GM19324 (cell line): ENCODE data around the gene KCTD18.
A peak's percentile ranks its signal among the peaks of the same experiment; 100 is the strongest.

Experiments used
- ATAC-seq: cut with Tn5 transposase; IDR thresholded peaks from one replicate; pipeline ENCODE4 v1.9.1; 2021; ENCODE audit warnings: mild to moderate bottlenecking, moderate library complexity; ENCODE audit not compliant: unreplicated experiment, low FRiP score

KCTD18 gene

GRCh38 chr2:200509612-200510433 lies at the start of gene KCTD18:
Gene KCTD18, minus strand, starts transcription at chr2:200510068. Its CDS starts 3,052 bp downstream, at chr2:200507016.
- ATAC-seq = peak; percentile 99

- no peak for ATAC-seq
Observed at GRCh38 chr2:200540793-200541192, 30.9 kb upstream of the KCTD18 start.

GRCh38 chr2:200538139-200538538 lies 28.3 kb upstream of the KCTD18 start:
- ATAC-seq = no peak

- ATAC-seq = no peak
Observed at GRCh38 chr2:200534572-200534971, 24.7 kb upstream of the KCTD18 start.

- ATAC-seq = no peak
Observed at GRCh38 chr2:200533754-200534153, 23.9 kb upstream of the KCTD18 start.

GRCh38 chr2:200528228-200528627 lies 18.4 kb upstream of the KCTD18 start:
- no peak for ATAC-seq

GRCh38 chr2:200525882-200526651 lies 16.2 kb upstream of the KCTD18 start, which contains the start of gene SGO2:
Gene SGO2, plus strand, starts transcription at chr2:200526207. Its CDS starts 6,769 bp downstream, at chr2:200532976.
- peak; percentile 100 for ATAC-seq

GRCh38 chr2:200525551-200525881 lies 15.6 kb upstream of the KCTD18 start:
- ATAC-seq = no peak

- no peak for ATAC-seq
Observed at GRCh38 chr2:200525066-200525465, 15.2 kb upstream of the KCTD18 start.

GRCh38 chr2:200523604-200524003 lies 13.7 kb upstream of the KCTD18 start:
- no peak for ATAC-seq

GRCh38 chr2:200523158-200523557 lies 13.3 kb upstream of the KCTD18 start:
- ATAC-seq = no peak

GRCh38 chr2:200515155-200515554 lies 5.3 kb upstream of the KCTD18 start:
- no peak for ATAC-seq

- ATAC-seq = no peak
Observed at GRCh38 chr2:200509235-200509611, 645 bp downstream of the KCTD18 start.

- no peak for ATAC-seq
Observed at GRCh38 chr2:200507179-200507578, 2.7 kb downstream of the KCTD18 start.

GRCh38 chr2:200506679-200507078 lies 3.2 kb downstream of the KCTD18 start:
- no peak for ATAC-seq

- no peak for ATAC-seq
Observed at GRCh38 chr2:200502196-200502595, 7.7 kb downstream of the KCTD18 start.

- ATAC-seq = no peak
Observed at GRCh38 chr2:200498402-200499162, 11.3 kb downstream of the KCTD18 start.

GRCh38 chr2:200496696-200497095 lies 13.2 kb downstream of the KCTD18 start:
- no peak for ATAC-seq

GRCh38 chr2:200494048-200494447 lies 15.8 kb downstream of the KCTD18 start:
- ATAC-seq = no peak

- no peak for ATAC-seq
Observed at GRCh38 chr2:200492656-200493055, 17.2 kb downstream of the KCTD18 start.

- ATAC-seq = no peak
Observed at GRCh38 chr2:200490001-200490400, 19.9 kb downstream of the KCTD18 start.
